Endometrium (tissue), 2 donors: ENCODE results near the gene DBR1.

Source experiments
- FAIRE-seq: peaks from 2 replicates; lab custom pipeline; 2012; peaks lifted over from hg19 to GRCh38; lab: Jason Lieb, UNC
- donor health status: control.
- donor health status: control.

The DBR1 gene

GRCh38 chr3:138118612-138119422 is 55.9 kb downstream of the DBR1 start:
- FAIRE-seq = no peak

- FAIRE-seq = no peak
Measured at GRCh38 chr3:138114988-138115971, 59.4 kb downstream of the DBR1 start, which contains the start of gene DZIP1L. TSS of gene DZIP1L (minus strand) at chr3:138115608. CDS start at chr3:138103971, 11,637 bp downstream.

- no peak for FAIRE-seq
Measured at GRCh38 chr3:138114431-138114918, 60.2 kb downstream of the DBR1 start.

- no peak for FAIRE-seq
Measured at GRCh38 chr3:138113326-138113725, 61.4 kb downstream of the DBR1 start.

GRCh38 chr3:138112362-138112761 is 62.4 kb downstream of the DBR1 start:
- FAIRE-seq = no peak
